Kasumi-1 (cell line): Measurements from ENCODE around the gene BTBD16.

ENCODE experiments used
- DNase-seq, 2 experiments: peaks; one replicate each; lab custom pipeline; 2025; lab: John Stamatoyannopoulos, UW

The BTBD16 gene

DNA sequence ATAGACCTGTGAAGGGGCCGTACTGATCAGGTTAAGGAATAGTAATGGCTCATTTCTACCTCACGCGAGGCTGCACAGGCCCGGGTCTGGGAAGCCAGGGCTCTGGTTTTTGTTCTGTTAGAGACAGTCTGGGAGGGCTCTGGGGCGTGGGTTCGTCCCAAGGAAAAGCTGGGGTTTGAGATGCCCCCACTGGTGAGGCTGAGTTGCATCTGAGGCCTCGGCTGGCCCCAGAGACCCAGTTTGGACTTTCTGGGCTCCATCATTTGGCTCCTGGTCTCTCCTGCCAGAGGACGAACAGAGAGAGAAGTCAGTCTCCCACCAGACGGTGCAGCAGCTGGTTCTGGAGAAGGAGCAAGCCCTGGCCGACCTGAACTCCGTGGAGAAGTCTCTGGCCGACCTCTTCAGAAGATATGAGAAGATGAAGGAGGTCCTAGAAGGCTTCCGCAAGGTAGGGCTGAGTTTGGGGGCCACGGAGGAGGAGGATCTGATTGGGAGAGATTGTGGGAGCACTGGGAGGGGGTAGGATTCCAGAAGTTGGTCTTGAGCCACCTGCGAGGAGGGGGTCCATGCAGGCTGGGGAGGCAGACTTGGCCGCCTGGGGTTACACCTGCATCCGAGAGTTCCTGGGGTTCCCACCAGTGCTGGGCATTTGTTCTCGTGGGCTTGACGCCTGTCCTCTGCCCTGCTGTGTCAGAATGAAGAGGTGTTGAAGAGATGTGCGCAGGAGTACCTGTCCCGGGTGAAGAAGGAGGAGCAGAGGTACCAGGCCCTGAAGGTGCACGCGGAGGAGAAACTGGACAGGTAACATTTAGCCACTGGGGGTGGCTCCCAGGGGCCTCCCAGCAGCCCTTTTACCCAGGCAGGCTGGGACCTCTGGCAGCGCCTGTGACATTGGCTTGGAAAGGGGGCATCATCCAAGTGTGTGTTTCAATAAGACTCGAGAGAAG, 22.5 kb upstream of the BTBD16 start:
- DNase-seq, result no peak

DNA sequence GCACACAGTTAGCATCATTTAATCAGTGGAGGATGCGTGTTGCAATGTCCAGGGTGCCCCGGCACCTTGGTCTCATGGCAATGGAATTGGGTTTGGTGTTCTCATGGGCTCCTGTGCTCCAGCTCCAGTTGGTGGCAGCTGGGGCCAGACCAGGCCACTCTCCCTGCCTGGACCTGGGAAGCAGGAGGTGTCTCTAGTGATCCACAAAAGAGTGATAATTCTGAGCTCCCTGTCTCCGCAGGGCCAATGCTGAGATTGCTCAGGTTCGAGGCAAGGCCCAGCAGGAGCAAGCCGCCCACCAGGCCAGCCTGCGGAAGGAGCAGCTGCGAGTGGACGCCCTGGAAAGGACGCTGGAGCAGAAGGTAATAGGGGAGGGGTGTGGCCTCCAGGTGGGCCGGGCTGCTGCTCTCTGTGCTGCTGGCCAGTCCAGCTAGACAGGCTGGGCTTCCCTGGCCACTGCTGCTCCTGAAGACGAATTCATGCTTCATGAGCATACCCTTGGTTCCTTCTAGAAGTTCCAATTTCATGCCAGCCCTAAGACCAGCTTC, 21.7 kb upstream of the BTBD16 start:
- DNase-seq, result no peak

DNA sequence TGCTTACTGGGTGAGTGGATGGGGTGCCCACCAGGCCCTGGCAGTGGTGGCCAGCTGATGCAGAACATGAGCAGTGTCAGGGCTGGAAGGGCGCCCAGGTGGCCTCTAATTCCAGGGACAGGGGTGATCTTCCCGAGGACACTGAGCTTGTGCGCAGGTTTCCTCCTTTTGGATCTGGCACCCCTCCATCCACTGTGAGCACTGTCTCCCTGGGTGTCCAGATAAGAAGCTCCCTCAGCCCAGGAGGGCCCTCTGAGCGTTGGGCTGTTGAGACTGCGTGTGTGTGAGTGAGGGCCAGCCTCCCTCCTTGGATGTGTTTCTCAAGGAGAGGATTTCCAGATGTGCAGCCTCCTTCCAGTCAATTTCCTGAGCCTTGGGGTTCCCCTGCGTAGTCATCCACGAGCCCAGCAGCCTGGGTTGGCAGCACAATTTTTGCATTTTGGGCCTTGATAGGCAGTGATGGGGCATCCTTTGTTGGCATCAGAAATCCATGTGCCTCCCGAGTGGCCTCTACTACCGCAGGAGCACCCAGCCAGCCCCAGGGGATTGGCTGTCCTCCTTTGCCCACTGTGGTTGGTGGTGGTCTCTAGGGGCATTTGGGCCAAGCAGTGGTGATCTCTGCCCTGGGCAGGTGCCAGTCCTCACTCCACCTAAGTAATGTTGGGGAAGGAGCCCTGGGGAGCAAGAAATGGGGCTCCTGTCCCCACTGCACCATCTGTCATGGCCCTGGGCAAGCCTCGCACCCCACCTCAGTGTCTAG, 20.9 kb upstream of the BTBD16 start:
- DNase-seq, result no peak

DNA sequence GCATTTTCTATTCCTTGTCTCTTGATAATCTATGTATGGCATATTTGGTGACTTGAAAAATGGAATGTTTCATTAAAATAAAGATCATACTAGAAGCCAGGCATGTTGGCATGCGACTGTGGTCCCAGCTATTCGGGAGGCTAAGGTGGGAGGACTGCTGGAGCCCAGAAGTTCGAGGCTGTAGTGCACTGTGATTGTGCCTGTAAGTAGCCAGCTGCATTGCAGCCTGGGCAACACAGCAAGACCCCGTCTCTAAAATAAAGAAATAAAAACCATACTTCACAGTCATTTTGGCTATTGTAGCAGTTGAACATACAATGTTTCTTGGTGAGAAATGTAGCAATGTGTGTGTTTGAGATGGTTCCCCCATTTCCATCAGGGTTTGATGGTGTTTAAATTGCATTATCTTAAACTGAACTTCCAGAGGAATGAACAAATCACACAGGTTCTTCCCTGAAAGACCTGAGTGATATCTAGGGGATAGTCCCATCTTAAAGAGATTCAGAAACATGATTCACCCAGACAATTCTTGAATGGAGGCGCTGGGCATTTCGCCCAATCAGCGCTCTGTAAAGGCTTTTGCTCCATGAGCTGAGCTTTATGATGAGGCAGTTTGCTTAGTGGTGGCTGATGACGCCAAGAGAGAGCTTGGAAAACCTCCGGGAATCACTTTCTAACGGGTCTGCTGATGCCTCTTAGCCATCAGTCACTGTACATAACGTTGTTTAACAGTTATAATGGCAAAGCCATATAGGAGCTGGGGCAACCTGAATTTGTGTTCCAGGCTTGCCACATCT, 19.4 kb upstream of the BTBD16 start:
- no peak for DNase-seq

DNA sequence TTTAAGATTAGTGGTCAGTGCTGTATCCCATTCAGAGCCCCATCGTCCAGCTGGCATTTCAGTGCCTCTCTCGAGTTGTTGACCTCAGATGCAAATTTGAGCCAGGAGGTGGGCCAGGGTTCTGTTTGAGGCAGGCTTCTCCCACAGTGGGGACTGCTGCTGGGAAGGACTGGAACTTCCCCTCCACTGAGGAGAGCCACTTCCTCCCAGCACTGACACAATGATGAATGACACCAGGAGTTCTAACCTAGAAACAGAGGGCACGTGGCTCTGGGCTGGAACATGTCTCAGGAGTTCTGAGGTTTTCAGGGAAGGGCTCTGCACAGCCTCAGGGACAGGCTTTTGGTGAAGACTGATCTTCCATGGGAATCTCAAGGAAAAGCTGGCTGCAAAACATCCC, 18.3 kb upstream of the BTBD16 start:
- no peak for DNase-seq

DNA sequence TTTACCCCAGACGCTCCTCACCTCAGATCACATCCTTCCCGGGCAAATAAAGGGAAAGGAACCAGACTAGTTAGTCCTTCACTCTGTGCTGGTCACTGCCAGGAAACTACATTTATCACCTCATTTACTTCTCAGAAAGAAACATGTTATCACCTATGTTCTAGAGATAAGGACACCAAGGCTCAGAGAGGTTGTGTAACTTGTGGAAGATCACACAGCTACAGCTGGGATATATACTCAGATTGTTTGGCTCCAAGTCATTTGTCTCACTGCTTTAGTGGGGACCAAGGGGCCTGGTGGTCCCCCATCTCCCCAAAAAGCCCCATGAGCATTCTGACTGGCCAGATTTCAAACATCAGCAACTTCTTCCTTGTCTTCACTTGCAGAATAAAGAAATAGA, 17.5 kb upstream of the BTBD16 start:
- DNase-seq, result no peak

DNA sequence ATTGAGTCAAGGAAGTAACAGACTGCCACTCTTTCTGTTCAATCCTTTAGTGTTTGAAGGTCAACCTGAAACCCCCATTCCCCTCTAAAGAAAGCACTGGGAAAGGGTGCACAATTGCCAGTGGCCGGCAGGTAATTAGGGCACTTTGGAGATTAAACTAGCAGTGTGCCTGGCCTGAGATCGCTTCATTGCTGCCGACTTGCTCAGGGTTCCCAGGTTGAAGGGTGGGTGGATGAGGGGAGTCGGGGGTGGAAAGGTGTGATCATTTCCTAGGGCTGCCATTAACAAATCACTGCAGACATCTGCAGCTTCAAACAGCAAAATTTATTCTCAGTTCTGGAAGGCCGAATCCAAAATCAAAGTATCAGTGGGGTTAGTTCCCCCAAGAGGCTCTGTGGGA, 16.3 kb upstream of the BTBD16 start:
- DNase-seq, result no peak

DNA sequence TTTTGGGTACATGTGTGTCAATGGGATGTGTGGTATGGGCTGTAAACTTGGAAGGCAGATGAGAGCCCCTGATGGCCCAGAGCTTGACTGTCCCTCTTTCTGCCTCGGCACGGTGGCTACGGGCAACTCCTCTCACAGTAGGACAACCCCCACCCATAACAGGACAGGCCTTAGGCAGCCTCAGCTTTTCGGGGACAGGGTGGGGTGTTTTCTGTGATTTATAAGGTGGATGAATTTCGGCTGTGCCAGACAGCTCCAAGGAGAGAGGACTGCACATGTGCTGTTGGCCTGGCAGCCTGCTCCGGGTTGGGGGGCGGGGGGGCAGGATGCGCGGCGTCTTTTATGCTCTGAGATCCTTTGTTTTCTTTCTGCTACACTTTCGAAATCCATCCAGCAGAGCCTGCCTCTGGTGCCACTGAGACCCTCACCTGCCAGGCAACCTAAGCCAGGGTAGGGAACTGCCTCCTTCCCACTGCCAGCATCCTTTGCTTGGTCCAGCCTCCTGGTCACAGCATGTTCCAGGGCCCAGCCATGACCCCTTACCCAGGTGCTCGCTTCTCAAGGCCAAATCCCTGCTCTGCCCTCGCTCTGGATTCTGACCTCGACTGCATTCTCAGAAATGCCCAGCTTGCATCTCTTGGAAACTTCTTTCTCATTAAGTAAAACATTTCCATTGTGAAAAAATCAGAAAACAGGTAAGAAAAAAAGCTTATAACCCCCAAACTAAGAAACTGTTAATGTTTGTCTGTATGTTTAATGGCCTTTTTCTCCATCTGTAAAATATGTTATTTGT, 15.4 kb upstream of the BTBD16 start:
- DNase-seq, result no peak

DNA sequence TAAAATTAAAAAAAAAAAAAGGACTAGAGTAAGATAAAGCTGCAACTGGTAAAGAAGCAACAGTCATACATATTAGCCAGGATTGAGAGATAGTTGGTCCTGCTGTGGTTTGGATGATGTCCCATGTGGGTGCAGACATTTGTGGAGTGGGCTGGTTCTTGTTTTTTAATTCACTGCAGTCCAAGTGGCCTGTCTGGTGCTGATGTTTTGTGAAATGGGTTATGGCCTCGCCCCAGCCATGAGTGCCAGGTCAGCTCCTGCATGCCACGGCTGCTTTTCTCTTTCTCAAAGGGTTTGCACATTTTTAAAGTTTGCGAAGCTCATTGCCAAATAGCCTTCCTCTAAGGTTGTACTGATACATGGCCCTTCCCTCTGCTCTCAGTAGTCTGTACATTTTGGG, 14.1 kb upstream of the BTBD16 start:
- DNase-seq, result no peak

DNA sequence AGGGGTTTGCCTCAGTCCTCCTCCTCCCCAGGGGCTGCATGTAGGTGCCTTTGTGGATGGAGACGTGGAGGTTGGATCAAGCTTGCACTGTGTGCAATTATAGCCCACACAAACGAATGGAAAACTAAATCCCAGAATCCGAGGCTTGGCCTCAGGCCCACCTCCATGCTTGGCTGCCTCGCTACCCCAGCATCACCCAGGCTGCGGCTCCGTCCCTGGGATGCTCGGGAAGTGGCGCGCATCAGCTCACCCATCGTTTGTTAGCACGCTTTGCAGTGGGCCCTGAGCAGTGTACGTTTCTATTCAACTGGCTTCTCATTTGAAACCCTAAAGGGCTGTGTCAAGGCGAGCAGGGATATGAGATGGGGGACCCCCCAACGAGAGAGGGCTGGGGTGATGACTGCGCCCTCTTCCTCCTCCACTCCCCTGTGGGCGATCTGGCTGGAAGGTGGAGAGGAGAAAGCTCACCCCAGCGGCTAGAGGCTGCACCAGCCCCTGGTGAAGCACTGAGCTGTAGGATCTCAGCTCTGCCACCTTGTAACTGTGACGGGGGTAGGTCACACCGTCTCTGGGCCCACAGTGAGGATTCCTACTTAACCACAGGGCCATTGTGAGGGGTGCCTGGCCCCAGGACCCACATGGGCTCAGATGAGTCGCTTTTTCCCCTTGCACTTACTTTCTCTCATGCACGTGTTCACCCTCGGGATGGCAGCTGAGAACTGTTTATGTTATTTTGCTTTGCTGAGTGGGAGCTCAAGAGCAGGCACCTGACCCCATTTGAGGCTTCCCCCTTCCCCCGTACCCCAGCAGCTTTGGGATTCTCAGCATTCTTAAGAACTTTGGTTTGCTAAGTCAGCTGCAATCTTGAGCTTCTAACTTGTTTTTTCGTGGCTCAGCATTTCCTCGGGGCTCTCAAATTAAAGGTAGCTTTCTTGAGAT, 12.7 kb upstream of the BTBD16 start:
- DNase-seq, result no peak

DNA sequence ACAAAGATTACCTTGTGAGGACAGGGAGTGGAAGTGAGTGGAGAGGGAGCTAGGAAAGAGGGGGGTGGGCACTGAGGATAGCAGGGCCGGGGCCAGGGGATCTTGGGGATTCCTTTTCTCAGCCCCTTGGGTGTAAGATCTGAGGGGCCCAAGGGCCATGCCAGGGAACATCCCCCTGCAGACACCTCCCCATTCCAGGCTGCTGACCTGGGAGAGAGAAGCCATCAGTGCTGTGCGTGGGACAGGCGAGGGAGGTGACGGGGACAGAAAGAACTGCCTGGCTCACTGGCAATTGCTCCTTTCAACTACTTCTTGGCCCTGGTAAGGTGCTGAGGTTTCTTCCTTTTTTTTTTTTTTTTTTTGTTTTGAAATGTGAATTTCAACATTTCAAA, 12.0 kb upstream of the BTBD16 start:
- no peak for DNase-seq

DNA sequence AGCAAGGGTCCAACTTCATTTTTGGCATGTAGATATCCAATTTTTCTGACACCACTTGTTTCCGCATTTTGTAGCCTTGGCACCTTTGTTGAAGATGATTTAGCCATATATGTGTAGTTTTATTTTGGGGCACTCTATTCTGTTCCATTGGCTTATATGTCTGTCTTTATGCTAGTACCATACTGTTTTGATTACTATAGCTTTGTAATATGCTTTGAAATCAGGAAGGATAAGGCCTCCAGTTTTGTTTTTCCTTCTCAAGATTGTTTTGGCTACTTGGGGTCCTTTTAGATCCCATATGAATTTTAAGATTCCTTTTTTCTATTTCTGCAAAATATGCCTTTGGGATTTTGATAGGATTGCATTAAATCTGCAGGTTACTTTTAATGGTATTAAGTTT, 9.5 kb upstream of the BTBD16 start:
- no peak for DNase-seq

DNA sequence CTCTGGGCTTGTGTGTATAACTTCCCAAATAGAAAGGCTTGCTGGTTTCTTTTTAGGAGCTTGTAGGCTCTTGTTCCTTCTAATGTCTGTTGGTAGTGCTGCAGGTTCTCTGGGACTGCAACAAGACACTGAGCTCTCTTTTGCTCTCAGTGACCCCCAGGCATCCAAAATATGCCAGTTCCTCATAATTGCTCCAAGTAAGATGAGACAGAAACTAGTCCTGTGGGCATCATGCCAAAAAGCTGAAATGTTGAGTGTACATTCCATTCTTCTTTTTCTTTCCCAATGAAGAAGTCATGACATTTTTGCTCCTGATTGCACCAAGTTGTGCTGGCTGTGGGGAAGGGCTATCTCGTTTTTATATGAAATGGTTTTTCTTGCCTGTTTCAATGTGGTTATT, 7.1 kb upstream of the BTBD16 start:
- DNase-seq, result no peak

DNA sequence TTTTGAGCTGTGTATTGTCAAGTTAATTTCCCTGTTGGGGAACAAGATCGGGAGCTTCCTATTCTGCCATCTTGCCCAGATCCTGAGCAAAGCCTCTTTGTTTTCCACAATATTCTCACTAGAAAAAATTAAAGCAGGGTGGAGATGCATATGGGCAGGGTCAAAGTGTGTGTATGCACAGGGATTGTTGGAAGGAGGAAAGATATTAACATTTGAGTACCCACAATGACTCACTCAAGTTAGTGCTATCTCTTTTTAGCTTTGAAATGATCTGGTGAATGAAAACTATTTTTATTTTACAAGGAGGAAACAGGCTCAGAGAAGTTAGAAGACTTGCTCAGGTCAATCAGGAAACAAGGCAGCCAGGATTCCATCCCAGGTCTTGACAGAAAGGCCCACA, 6.7 kb upstream of the BTBD16 start:
- DNase-seq, result no peak

DNA sequence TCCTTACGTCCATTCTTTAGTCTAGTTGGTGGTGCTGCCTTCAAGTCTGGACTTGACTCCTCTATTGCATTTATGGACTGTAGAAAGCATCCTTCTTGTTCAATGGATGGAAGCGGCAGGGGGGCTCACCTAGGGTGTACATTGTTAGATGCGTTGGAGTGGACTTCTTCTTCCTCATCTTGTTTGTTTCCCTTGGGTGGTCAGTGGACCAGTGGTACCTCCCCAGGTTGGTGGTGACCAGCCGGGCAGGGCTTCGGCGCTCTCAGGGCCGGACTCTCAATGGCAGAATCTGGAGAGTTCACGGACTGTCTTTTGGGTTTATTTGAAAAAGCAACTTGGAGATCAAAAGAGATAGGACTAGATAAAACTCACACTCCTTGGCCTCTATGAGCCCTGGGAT, 6.2 kb upstream of the BTBD16 start:
- DNase-seq, result no peak

DNA sequence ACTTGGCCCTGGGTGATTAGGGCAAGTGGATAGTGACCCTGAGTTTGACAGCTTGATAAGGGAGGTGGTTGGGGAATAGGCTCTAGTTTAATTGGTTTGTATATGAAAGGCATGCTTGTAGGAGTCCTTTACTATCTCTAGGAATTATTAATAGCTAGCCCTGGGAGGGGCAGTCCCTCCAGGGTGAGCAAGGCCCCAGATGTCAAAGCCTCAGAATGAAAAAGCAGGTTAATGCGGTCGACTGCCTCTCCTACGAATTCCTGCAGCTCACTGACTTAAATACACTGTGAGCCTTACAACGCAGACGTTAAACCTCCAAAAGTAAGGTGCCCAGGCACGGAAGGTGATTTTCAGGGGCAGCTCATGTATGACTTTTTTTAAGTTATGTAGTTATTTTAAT, 5.2 kb upstream of the BTBD16 start:
- DNase-seq, result no peak

DNA sequence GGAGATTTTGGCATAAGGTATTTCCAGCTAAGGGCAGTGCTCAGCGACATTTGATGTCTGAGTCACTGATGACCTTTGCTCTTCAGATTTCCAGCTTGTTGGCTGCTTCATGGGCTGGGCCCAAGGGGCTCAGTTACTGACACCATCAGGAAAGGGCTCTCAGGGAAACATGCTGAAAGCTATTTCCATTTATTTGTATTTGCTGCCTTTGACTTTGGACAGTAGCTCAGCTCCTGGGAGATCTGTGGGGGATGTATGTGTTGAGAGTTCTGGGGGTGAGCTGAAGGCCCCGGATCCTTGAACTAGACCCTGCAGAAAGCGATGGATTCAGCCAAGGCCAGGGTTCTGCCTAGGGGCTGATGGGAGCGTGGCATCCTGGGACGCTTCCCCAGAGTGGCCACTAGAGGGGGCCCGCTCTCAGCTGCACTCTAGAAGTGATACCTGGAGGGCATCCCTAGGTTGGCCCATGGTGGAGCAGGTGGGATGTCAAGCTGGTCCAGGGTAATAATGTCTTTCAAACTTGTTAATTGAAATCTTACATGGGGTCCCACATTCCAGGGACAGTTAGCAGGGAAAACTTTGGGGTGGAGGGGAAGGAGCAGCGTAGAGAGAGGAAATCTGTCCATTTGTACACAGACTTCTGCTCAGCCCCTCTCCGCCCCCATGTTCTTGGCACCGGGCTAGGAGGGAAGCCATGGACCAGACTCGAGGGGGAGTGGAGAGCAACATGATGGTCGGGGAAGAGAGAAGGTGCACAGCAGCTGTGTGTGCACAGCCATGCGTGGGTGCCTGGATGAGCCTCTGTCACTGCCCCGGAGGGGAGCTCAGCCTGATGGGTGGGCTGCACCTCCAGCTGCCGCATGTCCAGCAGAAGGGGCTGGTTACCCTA, 3.0 kb upstream of the BTBD16 start:
- DNase-seq, result peak; percentile 16 to 22

DNA sequence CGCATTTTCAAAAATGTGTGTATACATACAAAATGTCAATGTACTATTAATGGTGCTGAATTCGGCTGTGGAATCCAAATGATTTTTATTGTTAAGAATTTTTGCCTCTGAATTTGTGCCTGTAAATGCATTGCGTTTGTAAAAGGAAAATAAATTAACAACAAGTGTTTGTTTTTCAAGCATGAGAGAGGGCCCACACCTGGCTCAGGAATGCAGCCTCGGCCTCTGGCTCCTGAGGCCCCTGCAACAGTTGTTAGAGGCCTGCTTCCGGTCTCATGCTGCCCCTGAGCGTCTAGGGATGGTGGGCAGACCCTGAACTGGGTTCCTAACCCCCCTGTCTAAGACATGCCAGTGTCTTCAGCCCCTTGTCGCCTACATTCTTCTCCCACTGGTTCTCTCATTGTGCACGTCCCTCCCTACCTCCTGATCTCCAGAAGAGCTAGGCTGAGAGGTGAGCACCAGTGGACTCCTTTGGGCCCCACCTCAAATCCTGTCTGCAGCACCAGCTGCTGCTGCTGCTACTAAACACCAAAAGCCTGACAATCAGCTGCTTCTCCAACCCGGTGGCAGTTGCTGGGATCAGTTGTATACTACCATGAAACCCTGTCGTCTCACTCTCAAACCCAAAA, 1.9 kb upstream of the BTBD16 start:
- no peak for DNase-seq
